Measurements from ENCODE around the gene LAT. TPM values are rescaled to one million over a fixed set of nuclear protein-coding genes. Genes with fewer than 3 reads are reported as not detected.

LAT gene
- total and polyA plus RNA-seq, 2 of the 13 experiments (the other 11 are each of a cell fraction or from before 2014, with no cell fraction given) = 2.0 to 3.0 TPM

- TF ChIP-seq AFF4 (CRISPR knock-in tag; IDR thresholded peaks at IDR 0.05) (no peak), PHF21A (CRISPR knock-in tag; IDR thresholded peaks at IDR 0.05) (peak; percentile 32; the same call in 1 of the 2 replicates), KLF6 (CRISPR knock-in tag; IDR thresholded peaks at IDR 0.05) (no peak; the same call in 1 of the 2 replicates), FOXC1 (CRISPR knock-in tag; IDR thresholded peaks at IDR 0.05; ENCODE audit: borderline replicate concordance) (peak; percentile 83; the same call in 1 of the 2 replicates), ZNF317 (CRISPR knock-in tag; IDR thresholded peaks at IDR 0.05) (no peak), FOXA3 (CRISPR knock-in tag; IDR thresholded peaks at IDR 0.05) (no peak), BORCS8-MEF2B (CRISPR knock-in tag; IDR thresholded peaks at IDR 0.05) (peak; percentile 97), RFX1 (IDR thresholded peaks at IDR 0.05) (peak; percentile 40; the same call in 1 of the 2 replicates), ZNF879 (CRISPR knock-in tag; IDR thresholded peaks at IDR 0.05) (no peak), ZNF414 (CRISPR knock-in tag; IDR thresholded peaks at IDR 0.05) (no peak), MZF1 (CRISPR knock-in tag; IDR thresholded peaks at IDR 0.05; ENCODE audit: borderline replicate concordance) (no peak), ZNF235 (CRISPR knock-in tag; IDR thresholded peaks at IDR 0.05; ENCODE audit: borderline replicate concordance) (no peak; the same call in 1 of the 2 replicates), NFATC3 (CRISPR knock-in tag; IDR thresholded peaks at IDR 0.05) (no peak; the same call in 1 of the 2 replicates), PBX2 (CRISPR knock-in tag; IDR thresholded peaks at IDR 0.05) (peak; percentile 99), ZNF263 (CRISPR knock-in tag; IDR thresholded peaks at IDR 0.05) (no peak), NCOA1 (CRISPR knock-in tag; IDR thresholded peaks at IDR 0.05) (no peak), MYC (CRISPR knock-in tag; IDR thresholded peaks at IDR 0.05; ENCODE audit: borderline replicate concordance) (peak; percentile 29; the same call in 1 of the 2 replicates), FOXA1 (IDR thresholded peaks at IDR 0.05) (no peak), FOXA1 (CRISPR knock-in tag; IDR thresholded peaks at IDR 0.05) (no peak), HDAC6 (IDR thresholded peaks at IDR 0.05; ENCODE audit: low read depth, low read length) (no peak), SRY (CRISPR knock-in tag; IDR thresholded peaks at IDR 0.05) (no peak), ZNF264 (CRISPR knock-in tag; IDR thresholded peaks at IDR 0.05) (no peak), BCL3 (CRISPR knock-in tag; IDR thresholded peaks at IDR 0.05) (no peak), ZNF580 (CRISPR knock-in tag; IDR thresholded peaks at IDR 0.05; ENCODE audit: borderline replicate concordance, low read depth) (peak; percentile 36; the same call in 1 of the 2 replicates)
These were observed 34.0 kb upstream of the LAT start, which contains the start of gene NFATC2IP (continued) for GRCh38 chr16:28950648-28951409.

Measured in HepG2 (cell line).